GM18907 (cell line): Measurements from ENCODE around the gene MXRA8.
"Not testable (repeated sequence)": the region's sequence is repeated elsewhere in the genome, so short reads cannot be mapped to it uniquely, and the experiment has no call there.

Source experiments
- ATAC-seq: cut with Tn5 transposase; IDR thresholded peaks from one replicate; pipeline ENCODE4 v1.9.1; 2021; ENCODE audit warnings: mild to moderate bottlenecking, moderate library complexity; ENCODE audit not compliant: unreplicated experiment

MXRA8 gene

DNA sequence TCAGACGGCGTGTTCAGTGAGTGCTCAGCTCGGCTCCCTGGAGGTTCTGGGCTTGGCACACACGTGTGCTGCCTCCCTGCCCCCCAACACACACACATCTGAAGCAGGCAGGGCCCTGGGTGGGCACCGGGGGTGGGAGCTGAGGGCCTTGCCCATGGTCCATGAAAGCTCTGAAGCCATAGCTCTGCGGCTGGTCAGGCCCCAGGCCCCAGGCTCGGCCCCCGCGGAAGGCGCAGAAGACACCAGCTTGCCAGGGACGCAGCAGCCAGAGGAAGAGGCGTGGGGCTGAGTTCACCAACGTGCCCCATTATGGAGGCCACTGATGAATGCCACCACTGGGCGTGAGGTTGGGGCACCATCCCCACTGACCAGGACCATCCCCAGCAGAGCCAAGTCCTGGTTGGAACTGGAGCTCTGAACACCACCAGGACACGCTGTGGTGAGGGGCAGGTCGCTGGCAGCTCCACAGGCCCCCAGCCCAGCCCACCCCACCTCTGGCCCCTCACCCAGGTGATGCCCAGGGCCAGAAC lies 12.5 kb upstream of the MXRA8 start:
- ATAC-seq, result no peak

DNA sequence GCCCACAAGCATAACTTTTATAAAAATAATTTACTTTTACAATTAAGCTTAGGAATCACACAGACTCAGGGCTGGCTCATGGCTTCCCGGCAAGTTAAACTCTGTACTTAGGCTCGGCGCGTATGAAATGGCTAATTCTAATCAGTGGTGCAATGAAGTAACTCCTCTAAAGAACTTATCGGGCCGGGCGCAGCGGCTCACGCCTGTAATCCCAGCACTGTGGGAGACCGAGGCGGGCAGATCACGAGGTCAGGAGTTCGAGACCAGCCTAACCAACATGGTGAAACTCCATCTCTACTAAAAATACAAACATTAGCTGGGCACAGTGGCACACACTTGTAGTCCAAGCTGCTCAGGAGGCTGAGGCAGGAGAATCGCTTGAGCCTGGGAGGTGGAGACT lies 11.7 kb upstream of the MXRA8 start:
- not testable (repeated sequence) for ATAC-seq

DNA sequence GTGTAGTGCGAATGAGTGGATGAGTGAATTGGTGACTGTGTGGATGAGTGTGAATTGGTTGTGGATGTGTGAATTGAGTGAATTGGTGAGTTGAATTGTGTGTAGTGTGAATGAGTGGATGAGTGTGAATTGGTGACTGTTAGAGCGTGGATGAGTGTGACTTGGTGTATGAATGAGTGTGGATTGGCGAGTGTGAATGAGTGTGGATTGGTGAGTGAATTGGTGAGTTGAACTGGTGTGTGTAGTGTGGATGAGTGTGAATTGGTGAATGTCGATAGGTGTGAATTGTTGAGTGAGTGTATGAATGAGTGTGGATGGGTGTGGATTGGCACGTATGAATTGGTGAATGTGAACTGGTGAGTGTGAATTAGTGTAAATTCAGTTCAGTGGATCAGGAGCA lies 9.0 kb upstream of the MXRA8 start:
- ATAC-seq, result no peak

DNA sequence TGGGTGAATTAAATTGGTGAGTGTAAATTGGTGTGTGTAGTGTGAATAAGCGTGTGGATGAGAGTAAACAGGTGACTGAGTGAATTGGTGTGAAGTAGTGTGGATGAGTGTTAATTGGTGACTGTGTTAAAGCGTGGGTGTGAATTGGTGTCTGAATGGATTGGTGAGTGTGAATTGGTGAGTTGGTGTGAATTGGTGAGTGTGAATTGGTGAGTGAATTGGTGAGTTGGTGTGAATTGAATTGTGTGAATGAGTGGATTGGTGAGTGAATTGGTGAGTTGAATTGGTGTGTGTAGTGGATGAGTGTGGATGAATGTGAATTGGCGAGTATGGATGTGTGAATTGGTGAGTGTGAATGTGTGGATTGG lies 8.3 kb upstream of the MXRA8 start:
- ATAC-seq, result no peak

DNA sequence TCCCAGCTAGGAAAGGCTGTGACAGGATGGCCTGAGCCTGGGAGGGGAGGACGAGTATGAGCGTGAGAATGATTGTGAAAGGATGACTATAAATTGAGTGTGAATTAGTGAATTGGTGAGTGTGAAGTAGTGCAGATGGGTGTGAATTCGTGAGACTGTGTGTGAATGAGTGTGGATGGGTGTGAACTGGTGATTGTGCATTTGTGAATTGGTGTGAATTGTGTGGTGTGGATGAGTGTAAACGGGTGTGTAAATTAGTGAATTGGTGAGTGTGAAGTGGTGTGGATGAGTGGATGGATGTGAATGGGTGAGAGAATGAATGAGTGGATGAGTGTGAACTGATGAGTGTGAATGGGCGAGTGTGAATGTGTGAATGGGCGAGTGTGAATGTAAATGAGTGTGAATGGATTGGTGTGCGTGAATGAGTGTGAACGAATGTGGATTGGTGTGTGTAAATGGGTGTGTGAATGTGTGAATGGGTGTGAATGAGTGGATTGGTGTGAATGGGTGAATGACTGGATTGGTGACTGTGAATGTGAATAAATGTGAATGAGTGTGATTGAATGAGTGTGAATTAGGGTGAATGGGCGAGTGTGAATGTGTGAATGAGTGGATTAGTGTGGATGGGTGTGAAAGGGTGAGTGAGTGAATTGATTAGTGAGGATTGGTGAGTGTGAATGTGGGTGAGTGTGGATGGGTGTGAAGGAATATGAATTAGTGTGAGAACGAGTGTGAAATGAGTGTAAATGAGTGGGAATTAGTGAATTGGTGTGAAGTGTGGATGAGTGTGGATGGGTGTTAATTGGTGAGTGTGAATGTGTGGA lies 7.7 kb upstream of the MXRA8 start:
- ATAC-seq, result no peak

DNA sequence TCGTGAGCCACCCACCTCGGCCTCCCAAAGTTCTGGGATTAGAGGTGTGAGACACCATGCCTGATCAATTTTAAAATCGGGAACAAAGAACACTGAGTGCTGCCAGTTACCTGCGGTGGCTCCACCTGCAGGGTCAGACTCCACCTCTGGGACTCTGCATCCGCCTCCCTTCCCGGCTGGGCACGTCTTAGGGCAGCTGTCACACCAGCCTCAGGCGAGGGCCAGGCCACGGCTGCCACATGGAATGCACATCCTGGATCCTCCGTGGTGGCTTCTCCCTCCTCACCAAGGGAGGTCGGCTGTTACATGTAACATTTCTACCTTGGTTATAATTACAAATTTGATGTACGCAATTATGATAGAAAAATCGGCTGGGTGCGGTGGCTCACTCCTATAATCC lies 5.9 kb upstream of the MXRA8 start:
- ATAC-seq, result no peak

DNA sequence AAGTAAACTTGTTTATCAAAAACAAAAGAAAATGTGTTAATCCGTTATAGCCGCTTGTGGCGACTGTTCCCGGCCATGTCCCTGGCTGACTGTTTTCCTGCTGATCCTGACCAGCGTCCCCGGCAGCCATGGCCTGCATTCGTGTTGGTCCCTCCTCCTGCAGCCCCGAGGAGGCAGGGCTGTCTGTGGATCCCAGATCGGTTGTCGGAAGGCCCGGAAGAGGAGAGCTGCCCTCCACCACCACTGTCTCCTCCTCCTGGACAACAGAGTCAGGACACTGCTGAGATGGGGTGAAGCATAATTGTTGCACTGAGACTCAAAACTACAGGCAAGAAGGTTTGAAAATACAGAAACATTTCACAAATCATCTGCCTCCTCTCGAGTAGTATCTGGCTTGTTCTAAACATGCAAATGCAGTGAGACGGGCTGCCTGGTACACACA lies 3.6 kb upstream of the MXRA8 start:
- no peak for ATAC-seq

DNA sequence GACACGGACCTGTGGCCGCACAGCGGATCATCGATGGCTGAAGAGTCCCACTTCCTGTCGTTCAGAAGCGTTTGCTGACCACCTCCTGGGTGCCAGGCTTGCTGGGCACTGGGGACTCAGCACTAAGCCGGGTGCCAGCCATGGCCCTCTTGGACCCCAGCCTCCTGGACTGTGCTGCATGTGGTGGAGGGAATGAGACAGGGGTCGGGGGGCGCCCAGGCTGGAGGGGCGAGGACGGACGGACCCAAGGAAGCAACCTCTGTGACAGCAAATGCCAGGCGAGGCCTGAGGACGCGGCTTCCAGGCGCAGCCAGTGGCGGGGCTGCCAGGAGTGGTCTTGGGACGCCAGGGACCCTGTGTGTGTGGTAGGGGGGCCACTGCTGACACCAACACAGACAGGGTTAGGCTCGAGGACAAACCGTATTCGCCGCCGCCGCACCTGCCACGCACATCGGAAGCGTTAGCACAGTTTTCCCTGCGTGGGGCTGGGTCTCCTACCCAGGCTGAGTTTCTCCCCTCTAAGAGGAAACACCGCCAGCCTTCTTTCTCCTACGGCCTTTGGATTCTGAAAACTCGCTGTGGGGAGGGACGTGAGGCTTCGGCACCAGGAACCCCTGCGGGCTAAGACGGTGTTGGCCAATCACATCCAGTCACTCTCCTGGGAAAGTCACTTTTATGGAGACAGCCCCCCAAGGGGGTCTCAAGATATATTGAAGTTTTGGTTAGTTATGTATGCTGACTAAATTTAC lies 3.1 kb upstream of the MXRA8 start:
- no peak for ATAC-seq

DNA sequence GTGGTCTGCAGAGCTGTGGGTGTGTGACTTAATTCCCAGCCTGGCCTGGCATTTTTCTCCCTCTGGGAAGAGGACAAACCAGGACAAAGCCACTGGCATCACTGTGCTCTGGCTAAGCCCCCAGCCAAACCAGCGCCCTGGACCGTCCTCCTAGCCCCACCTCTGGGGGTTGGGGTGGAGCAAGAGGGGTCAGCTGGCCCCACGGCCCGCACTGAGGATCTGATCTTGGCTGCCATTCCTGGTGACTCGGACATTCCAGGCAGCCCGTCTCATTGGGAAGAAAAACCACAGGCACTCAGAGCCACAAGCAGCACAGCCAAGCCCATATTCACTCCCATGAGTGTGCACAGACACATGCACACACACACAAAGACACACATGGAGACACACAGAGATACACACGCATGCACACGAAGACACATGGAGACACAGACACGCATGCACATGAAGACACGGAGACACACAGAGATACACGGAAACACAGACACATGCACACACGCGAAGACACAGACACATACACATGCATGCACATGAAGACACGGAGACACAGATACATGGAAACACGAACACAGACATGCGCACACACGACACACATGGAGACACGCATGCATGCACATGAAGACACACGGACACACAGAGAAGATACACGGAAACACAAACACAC lies 2.3 kb upstream of the MXRA8 start:
- ATAC-seq, result no peak

DNA sequence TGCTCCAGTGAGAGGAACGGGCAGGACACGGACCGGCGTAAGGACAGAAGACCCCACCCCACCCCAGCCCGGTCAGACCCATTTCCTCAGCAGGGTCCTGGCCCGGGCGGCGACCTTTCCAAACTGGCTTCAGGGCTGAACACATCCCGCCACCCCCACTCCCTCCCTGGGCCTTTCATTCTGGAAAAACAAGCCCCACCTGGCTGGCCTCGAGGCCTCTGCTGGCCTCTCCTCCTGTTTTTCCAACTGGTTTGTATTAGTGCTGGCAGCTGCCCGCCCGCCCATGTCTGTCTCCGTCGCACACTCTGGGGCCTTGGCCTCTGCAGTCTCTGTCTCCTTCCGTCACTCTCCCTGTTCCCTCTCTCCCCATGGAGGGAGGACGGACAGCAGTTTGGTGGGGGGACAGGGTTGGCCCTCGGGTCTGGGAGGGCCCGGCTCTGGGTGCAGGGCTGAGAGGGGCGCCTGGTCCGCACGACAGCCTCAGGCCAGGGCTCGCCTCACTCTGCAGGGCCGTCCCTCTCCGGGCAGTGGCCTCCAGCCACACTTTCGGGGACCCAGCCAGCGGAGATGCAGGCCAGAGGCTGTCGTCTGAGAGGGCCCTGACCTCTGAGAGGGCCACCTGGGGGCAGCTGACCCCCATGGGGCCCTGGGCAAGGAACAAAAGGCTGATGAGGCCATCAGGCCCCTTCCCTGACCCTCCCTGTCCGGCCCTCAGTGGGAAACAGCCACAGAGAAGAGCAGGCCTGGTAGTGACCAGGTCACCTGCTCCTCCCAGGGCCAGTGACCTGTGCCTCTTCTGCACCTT lies 1.5 kb upstream of the MXRA8 start:
- no peak for ATAC-seq

DNA sequence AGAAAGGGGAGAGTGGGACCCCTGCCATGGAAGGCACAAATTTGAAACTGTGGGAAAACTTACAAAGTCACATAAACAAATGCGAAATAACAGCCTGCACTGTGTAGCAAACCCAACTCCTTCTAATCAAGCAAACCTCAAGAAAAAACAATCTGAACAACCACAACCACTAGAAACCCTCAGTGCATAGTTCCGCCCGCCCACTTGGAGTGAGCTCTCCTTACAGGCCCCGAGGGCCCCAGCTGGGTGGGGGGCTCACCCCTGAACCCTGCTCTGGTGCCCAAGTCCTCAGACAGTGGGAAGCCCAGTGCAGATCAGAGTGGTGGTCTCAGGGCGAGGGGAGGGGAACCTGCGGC lies 931 bp upstream of the MXRA8 start:
- ATAC-seq, result no peak

DNA sequence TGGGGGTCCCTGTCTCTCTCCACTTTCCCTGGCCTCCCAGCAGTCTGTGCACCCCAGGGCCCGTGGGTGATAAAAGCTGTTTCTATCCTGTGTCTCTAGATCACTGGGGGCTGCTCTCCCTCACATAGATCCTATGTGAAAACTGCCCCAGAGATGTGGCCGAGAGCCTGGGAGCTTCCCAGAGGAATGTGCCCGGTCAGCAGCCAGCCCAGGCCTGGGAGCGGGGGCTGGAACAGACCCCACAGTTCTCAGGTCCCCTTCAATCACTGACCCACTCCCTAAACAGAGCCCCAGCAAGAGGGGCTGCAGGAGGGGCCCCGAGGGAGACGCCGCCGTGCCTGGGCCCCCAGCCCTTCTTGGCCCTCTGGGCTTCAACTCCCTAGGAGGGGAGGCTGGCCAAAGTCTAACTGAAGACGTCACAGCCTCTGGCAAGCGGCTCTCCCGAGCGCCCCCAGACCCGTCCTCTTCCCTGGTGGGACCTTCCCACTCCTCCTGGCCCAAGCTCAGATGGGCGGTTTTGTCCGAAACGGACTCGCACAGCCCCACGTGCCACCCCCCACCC lies 403 bp downstream of the MXRA8 start:
- ATAC-seq, result no peak

DNA sequence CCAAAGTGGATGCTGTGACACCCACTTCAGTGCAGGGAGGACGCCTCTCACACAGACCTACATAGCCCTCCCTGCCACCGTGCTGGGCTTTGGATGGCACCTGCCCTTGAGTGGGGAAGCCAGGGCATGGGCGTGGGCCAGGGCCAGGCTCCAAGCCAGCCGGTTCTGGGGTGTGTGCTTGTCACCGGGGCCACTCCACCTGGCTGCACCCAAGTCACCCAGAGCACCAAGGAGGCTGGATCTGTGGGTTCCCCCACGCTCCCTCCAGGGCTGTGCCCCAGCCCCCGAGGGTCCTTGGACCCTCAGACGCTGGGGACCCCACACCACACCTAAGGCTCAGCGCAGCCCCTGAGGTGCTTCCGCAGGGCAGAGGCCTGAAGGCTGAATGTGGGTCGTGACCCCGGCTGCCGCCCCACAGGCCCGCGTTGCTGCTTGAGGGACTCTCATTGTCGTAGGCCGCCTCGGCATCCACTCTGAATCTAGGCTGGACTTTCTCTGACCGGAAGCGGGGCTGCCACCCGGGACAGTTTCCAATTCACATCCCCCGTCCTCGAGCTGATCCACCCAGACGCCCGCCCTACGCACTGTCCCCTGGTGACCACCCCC lies 1.5 kb downstream of the MXRA8 start:
- ATAC-seq, result no peak

DNA sequence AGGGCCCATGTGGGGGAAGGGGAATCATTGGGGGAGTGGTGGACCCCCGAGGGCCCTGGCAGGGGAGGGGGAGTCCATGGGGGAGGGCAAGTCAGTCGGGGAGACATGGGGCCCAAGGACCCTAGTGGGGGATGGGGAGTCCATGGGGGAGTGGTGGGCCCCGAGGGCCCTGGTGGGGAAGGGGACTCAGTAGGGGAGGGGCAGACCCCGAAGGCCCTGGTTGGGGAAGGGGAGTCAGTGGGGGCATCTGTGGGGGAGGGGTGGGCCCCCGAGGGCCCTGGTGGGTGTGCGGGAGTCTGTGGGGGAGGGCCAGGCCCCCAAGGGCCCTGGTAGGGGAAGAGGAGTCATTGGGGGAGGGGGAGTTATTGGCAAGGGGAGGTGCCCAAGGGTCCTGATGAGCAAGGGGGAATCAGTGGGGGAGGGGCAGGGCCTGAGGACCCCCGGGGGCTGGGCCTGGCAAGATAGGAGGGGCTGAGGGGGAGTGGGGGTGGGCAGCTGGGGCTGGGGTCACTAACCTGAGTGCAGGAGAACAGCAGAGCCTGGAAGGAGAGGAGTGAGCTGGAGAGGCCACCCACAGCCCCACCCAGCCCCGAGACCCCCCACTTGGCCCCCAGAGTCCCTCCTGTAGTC lies 2.1 kb downstream of the MXRA8 start:
- ATAC-seq, result no peak

DNA sequence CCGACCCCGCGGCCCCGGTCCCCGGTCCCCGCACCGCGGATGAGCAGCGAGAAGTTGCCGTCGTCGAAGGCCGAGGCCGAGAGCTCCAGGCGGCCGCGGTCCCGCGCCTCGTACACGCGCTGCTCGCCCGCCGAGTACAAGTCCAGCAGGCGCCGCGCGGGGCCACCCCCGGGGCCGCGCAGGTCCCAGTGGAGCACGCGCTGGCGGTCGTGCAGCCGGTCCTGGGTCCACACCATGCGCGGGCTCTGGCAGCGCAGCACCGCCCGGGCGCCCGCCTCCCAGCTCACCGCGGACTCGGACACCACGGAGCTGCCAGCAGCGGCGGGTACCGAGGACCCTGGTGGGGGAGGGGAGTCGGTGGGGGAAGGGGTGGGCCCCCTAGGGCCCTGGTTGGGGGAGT lies 2.9 kb downstream of the MXRA8 start:
- ATAC-seq, result no peak

DNA sequence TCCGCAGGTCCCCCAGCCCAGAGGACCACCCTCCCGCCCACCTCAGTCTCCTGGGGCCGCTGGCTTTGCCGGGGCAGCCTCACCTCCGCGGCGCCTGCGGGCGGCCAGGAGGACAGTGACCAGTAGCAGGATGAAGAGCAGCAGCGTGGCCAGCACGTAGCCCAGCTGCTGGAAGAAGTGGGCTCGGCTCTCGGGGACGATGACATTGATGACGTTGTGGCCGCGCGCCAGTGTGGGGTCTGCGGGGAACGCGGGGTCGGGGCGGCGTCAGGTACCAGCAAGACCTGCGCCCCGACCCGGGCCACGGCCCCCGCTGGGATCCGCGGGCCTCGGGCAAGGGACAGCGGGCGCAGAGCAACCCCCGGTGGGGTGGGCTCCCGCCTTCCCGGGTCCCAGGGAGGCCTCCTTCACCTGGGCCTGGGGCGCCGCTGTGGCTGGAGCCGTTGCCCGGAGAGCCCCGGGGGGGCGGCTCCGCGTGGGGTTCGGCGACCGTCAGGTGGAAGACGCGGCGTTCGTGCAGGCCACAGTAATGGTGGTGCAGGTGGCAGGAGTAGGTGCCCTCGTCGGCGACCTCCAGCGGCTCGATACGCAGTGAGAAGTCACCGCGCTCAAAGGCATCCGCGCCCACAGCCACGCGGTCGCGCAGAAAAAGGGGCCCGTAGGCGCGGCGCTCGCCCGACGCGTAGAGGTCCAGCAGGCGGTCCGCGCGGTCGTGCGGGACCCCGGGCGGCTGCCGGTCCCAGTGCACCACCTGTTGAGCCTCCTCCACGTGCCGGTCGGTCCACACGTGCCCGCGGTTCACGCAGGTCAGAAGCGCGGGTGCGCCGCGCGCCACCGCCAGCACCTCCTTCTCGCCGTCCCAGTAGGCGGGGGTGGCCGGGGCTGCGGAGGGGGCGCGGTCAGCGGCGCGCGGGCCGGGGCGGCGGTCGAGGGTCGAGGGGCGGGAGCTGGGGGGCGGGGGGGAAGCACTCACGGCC lies 3.8 kb downstream of the MXRA8 start:
- no peak for ATAC-seq

DNA sequence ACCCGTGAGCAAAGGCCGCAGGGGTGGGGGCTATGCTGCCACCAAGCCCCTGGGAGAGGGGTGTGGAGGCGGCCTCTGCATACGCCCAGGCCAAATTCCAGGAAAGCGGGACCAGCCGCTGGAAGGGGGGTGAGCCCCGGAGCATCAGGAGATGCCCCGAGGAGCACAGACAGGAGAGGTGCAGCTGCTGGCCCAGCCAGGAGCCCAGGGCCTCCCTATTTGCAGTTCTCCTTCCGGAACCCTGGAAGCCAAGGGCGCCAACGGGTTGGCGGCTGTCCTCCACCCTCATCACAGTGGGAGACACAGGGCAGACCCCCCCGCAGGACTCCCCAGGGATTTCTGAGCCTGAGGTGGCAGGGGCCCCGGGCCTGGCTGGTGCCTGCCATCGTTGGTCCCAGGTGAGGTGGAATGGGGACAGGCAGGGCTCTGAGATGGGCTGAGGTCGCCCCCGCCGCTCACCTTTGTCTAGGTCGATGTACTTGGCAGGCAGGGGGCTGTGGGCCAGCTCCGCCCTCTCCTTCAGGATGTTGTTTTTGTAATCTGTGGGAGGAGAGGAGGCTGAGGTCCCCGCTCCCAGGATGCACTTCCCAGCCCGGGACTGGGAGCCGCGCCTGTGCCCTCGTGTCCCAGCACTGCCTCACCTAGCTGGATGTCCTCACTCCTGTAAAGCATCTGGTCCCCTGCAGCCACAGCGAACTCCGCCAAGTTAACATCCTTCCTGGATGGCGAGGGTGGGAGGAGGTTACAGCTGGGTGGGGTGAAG lies 4.8 kb downstream of the MXRA8 start:
- no peak for ATAC-seq
